ENCODE results near the gene ZNF709. TPM values are rescaled to one million over a fixed set of nuclear protein-coding genes. Genes with fewer than 3 reads are reported as not detected.
A peak's percentile ranks its signal among the peaks of the same experiment; 100 is the strongest.
"Not testable (repeated sequence)": the region's sequence is repeated elsewhere in the genome, so short reads cannot be mapped to it uniquely, and the experiment has no call there.

Gene ZNF709
- total RNA-seq, 1 donor from 2014 or later = 2.1 TPM

DNA sequence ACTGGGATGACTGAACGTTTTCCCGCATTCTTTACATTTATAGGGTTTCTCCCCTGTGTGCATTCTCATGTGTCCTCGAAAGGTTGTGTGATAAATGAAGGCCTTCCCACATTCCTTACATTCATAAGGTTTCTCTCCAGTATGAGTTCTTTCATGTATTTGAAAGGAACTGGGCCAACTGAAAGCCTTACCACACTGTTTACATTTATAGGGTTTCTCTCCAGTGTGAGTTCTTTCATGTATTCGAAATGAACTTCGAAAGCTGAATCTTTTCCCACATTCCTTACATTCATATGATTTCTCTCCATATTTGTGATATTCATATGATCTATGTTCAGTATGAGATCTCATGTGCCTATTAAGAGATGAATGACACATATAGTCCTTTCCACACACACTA lies 19.4 kb downstream of the ZNF709 start:
- intact Hi-C loops (cut with DNase I) = no loop called here
- DNase-seq (ENCODE audit: missing footprints) (no peak), ATAC-seq (no peak)

DNA sequence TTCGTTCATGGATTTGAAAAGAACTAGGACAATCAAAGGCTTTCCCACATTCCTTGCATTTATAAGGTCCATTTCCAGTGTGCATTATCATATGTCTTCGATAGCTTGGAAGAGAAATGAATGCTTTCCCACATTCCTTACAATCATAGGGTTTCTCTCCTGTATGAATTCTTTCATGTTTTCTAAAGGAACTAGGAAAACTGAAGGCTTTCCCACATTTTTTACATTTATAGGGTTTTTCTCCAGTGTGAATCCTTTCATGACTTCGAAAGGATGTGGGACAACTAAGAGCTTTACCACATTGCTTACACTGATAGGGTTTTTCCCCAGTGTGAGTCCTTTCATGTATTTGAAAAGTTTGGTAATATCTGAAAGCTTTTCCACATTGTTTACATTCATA lies 19.8 kb downstream of the ZNF709 start:
- intact Hi-C loops (cut with DNase I) = no loop called here
- DNase-seq (ENCODE audit: missing footprints) (no peak), ATAC-seq (no peak)

DNA sequence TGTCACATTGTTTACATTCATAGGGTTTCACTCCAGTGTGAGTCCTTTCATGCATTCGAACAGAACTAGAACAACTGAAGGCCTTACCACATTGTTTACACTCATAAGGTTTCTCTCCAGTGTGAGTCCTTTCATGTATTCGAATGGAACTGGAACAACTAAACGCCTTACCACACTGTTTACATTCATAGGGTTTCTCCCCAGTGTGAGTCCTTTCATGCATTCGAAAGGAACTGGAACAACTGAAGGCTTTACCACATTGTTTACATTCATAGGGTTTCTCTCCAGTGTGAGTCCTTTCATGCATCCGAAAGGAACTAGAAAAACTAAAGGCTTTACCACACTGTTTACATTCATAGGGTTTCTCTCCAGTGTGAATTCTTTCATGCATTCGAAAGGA lies 20.5 kb downstream of the ZNF709 start:
- ATAC-seq; intact Hi-C loops (cut with DNase I): not testable (repeated sequence)

GRCh38 chr19:12453495-12453894 lies 31.1 kb downstream of the ZNF709 start:
- ATAC-seq = no peak
- intact Hi-C loops (cut with DNase I) = no loop called here
- DNase-seq (ENCODE audit: missing footprints) = no peak

More for the DNA sequence above, 20.5 kb downstream of the ZNF709 start:
- DNase-seq (ENCODE audit: missing footprints) = not testable (repeated sequence)

DNA sequence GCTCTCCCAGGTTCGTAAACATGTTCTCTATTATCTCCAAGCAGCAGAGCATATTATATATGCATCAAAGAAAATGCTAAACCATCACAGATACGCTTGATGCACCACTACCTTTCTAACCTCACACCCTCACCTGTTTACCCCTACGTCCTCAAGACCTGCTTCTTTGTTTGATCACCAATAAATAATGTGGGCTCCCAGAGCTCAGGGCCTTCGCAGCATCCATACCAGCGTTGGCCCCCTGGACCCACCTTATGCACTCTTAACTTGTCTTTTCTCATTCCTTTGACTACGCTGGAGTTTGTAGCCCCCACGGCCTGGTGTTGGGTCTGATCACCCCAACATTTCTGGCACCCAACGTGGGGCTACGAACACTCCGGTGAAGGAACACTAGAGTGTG lies 33.8 kb downstream of the ZNF709 start:
- ATAC-seq (no peak), DNase-seq (ENCODE audit: missing footprints) (no peak)
- intact Hi-C loops (cut with DNase I) = no loop called here

DNA sequence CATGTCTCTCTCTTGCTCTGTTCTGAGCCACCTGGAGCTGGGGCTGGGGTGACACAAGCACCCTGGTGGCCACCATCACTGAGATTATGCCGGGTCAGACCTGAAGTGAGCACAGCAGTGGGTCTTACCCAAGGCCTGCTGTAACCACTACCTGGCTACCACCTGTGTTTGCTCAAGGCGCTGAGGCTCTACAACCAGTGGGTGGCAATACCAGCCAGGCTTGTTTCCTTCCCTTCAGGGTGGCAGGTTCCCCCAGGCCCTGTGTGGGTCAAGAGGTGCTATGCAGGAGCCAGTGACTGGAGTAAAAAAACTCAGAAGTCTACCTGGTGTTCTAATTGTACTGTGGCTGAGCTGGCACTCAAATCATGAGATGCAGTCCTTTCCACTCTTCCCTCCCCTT lies 35.8 kb downstream of the ZNF709 start:
- intact Hi-C loops (cut with DNase I) = no loop called here
- DNase-seq (ENCODE audit: missing footprints) (no peak), ATAC-seq (no peak)

DNA sequence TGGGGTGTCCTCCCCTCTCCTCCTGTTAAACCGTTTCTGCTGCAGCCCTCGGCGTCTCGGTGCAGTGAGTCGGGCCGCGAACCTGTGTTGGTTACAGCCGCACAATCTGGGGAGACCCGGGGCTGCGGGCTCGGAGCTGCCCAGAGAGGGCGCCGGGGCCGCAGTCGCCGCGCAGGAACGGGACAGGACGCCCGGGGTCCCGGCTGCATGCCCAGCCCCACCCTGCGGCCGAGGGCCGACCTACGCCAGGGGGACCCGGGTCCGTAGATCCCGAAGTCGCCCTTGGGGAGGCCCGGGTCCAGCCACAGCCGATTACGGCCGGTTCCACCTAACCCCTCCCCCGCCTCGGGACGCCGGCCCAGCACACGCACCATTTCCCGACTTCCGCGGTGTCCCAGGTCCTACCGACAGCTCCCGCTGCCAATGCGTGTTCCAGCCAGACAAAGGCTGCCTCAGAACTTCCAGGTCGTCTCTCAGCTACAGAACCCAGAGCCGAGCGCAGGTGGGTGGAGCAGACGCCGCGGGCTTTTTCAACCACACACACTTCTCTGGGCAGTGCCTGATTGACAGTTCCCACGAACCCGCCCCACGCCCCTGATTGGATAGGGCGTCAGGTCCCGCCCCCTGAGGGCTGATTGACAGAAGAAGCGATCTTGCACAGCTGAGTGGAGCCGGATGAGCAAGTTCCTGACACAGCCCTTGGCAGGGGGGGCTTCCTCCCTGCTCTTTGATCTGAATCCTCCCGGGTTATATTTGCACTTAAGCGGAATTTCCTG lies 43.9 kb downstream of the ZNF709 start, which contains the start of gene ZNF443:
Gene ZNF443, minus strand, starts transcription at position 481 of the 776 bp plus-strand sequence. Its CDS starts 107 bp downstream, at position 374.
- ATAC-seq (peak; percentile 100), DNase-seq (ENCODE audit: missing footprints) (peak; percentile 98)
- intact Hi-C loops (cut with DNase I) = loop anchor here (1.0 kb wide), 1 partner anchor 44 kb away; the partner anchor contains the start of gene ZNF709

- DNase-seq (ENCODE audit: missing footprints); ATAC-seq; intact Hi-C loops (cut with DNase I): not testable (repeated sequence)
These were observed 44.7 kb downstream of the ZNF709 start for GRCh38 chr19:12439686-12440540.

GRCh38 chr19:12430726-12431299 lies 53.8 kb downstream of the ZNF709 start:
- intact Hi-C loops (cut with DNase I); DNase-seq (ENCODE audit: missing footprints); ATAC-seq: not testable (repeated sequence)

GRCh38 chr19:12425888-12426274 lies 58.7 kb downstream of the ZNF709 start:
- DNase-seq (ENCODE audit: missing footprints) (no peak), ATAC-seq (no peak)
- intact Hi-C loops (cut with DNase I) = no loop called here

DNA sequence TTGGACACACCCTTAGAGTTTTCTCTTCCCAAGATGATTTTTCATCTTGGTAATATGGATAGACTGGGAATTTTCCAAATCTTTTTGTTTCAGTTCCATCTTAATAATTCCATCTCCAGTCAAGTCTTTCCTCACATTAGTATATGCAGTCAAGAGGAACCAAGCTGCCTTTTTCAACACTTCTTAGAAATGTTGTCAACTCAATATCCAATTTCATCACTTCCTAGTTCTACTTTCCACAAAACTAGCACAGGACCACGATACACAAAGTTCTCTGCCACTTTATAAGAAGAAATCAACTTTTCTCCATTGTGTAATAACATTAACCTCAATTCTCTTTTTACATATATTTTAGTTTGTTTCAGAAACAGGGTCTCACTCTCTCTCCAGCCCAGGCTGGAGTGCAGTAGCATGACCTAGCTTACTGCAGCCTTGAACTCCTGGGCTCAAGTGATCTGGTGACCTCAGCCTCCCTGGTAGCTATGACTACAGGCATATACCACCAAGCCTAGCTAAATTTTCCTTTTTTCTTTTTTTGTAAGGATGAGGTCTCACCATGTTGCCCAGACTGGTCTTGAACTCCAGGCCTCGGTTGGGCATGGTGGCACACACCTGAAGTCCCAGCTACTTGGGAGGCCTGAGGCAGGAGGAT lies 59.3 kb downstream of the ZNF709 start:
- no peak for DNase-seq (ENCODE audit: missing footprints)
- no peak for ATAC-seq
- intact Hi-C loops (cut with DNase I) = no loop called here

- ATAC-seq; DNase-seq (ENCODE audit: missing footprints); intact Hi-C loops (cut with DNase I): not testable (repeated sequence)
These were observed 67.3 kb downstream of the ZNF709 start for GRCh38 chr19:12417273-12417672.

DNA sequence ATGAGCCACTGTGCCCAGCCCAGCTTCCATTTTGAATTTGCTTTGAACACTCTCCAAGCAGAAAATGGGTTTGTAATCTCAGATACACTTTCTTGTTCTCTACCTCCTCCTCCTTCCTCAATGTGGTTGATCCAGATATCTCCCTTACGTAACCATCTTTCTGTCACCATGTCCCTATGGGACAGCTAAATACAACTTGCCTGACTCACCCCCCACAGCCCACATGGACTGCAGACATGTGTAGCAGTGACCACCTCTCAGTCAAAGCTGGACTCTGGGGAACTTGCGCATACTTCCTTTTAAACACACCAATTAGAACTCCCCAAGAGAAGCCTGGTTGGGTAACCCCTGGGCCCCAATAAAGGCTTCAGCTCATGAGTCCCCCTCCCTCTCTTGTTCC lies 72.7 kb downstream of the ZNF709 start:
- DNase-seq (ENCODE audit: missing footprints) = no peak
- intact Hi-C loops (cut with DNase I) = no loop called here
- no peak for ATAC-seq

Other genes starting within 250 kb of the ZNF709 start
- gene ZNF44, start 189.9 kb downstream of the ZNF709 start, total RNA-seq = 9.2 TPM
- gene ZNF563, start 151.2 kb downstream of the ZNF709 start, total RNA-seq = 5.3 TPM
- gene ZNF442, start 119.1 kb downstream of the ZNF709 start, total RNA-seq = 2.4 TPM
- 2.3 TPM for gene ZNF799, start 83.5 kb downstream of the ZNF709 start, total RNA-seq
- gene ZNF443, start 43.8 kb downstream of the ZNF709 start, total RNA-seq = 1.9 TPM
- gene ZNF564, start 66.7 kb upstream of the ZNF709 start, total RNA-seq = 10.3 TPM
- gene ZNF490, start 126.0 kb upstream of the ZNF709 start, total RNA-seq = 5.1 TPM
- 14.4 TPM for gene ZNF791, start 126.1 kb upstream of the ZNF709 start, total RNA-seq
- gene MAN2B1, start 181.9 kb upstream of the ZNF709 start, total RNA-seq = 40.2 TPM
- gene WDR83, start 182.0 kb upstream of the ZNF709 start, total RNA-seq = 7.2 TPM
- gene DHPS, start 197.1 kb upstream of the ZNF709 start, total RNA-seq = 45.9 TPM
- not detected for gene GNG14, start 203.2 kb upstream of the ZNF709 start, total RNA-seq
- gene FBXW9, start 211.8 kb upstream of the ZNF709 start, total RNA-seq = 1.7 TPM
- gene TNPO2, start 239.1 kb upstream of the ZNF709 start, total RNA-seq = 35.1 TPM
- gene TRIR, start 249.9 kb upstream of the ZNF709 start, total RNA-seq = 133 TPM